Activated naive CD4-positive, alpha-beta T cell treated with anti-CD3 and anti-CD28 coated beads, Interleukin-2, amount 50 U/mL, for 72 hours (primary cell): Measurements from ENCODE around the gene KRTAP5-7. TPM values are rescaled to one million over a fixed set of nuclear protein-coding genes. Genes with fewer than 3 reads are reported as not detected.

Source experiments
- total RNA-seq, 2 donors: library from RNA; stranded (reverse); gene quantifications; one replicate each; pipeline ENCODE4 v1.2.3, GENCODE V29; 2022

The KRTAP5-7 gene
- total RNA-seq, 2 donors from 2014 or later, result not detected

Other genes starting within 250 kb of the KRTAP5-7 start
- 10 to 100 TPM; 41.4 to 54.1 TPM for gene DHCR7, start 78.9 kb upstream of the KRTAP5-7 start, total RNA-seq
- gene NADSYN1, start 74.1 kb upstream of the KRTAP5-7 start, total RNA-seq, result 100 to 1,000 TPM; 102 to 135 TPM
- not detected for gene KRTAP5-8, start 10.8 kb downstream of the KRTAP5-7 start, total RNA-seq
- not detected for gene KRTAP5-9, start 21.2 kb downstream of the KRTAP5-7 start, total RNA-seq
- not detected for gene KRTAP5-10, start 38.3 kb downstream of the KRTAP5-7 start, total RNA-seq
- not detected for gene KRTAP5-11, start 55.6 kb downstream of the KRTAP5-7 start, total RNA-seq